H1 (cell line): ENCODE results near the gene SLC44A1. TPM values are rescaled to one million over a fixed set of nuclear protein-coding genes. Genes with fewer than 3 reads are reported as not detected.

ENCODE experiments used
- CTCF ChIA-PET: fragments of 300-600 bp; sonication (Branson Sonifier 250); formaldehyde crosslinking; loops from one replicate; lab custom pipeline; 2021; ENCODE audit not compliant: partially characterized antibody; lab: Charles Lee
- POLR2A ChIA-PET: fragments of 300-600 bp; sonication (Branson Sonifier 250); formaldehyde crosslinking; loops from one replicate; lab custom pipeline; 2021; ENCODE audit warnings: inconsistent platforms; ENCODE audit not compliant: partially characterized antibody; lab: Charles Lee
- DNase-seq, 2 experiments: peaks; one replicate each; pipeline versions ENCODE4 v3.0.0 to v3.0.0-alpha.2; 2010 to 2022; ENCODE audit warnings: low spot score in 2 of 2, low read depth in 1 of 2, mixed read lengths in 1 of 2
- FAIRE-seq: peaks from 2 replicates; lab custom pipeline; 2011; peaks lifted over from hg19 to GRCh38; lab: Jason Lieb, UNC
- H2AFZ ChIP-seq: 2 replicates; pipeline ENCODE4 v1.8.1; 2012; ENCODE audit warnings: low read length, inconsistent platforms
- H2AK5ac ChIP-seq: 2 replicates; pipeline ENCODE4 v1.6.1; 2013; ENCODE audit warnings: low read depth, low read length
- H2BK120ac ChIP-seq: replicated peaks from 2 replicates; pipeline ENCODE3; 2013; ENCODE audit warnings: low read depth, low read length, inconsistent platforms
- H2BK12ac ChIP-seq: 2 replicates; pipeline ENCODE4 v1.6.1; 2013; ENCODE audit warnings: low read depth, low read length
- H2BK15ac ChIP-seq: 2 replicates; pipeline ENCODE4 v1.6.1; 2013; ENCODE audit warnings: low read length
- H2BK20ac ChIP-seq: 2 replicates; pipeline ENCODE4 v1.6.1; 2013; ENCODE audit warnings: low read length
- H2BK5ac ChIP-seq: 2 replicates; pipeline ENCODE4 v1.6.1; 2013; ENCODE audit warnings: low read depth, low read length
- H3K14ac ChIP-seq: 2 replicates; pipeline ENCODE4 v1.6.1; 2013; ENCODE audit warnings: inconsistent platforms; ENCODE audit not compliant: insufficient read length
- H3K18ac ChIP-seq: 2 replicates; pipeline ENCODE4 v1.6.1; 2013; ENCODE audit warnings: low read length; ENCODE audit errors: extremely low read depth
- H3K23ac ChIP-seq: 2 replicates; pipeline ENCODE4 v1.6.1; 2013; ENCODE audit warnings: inconsistent platforms; ENCODE audit not compliant: insufficient read length
- H3K23me2 ChIP-seq: 2 replicates; pipeline ENCODE4 v1.6.1; 2013; ENCODE audit warnings: low read depth, low read length
- H3K27ac ChIP-seq: 2 replicates; pipeline ENCODE4 v1.6.1; 2011; ENCODE audit warnings: low read depth, low read length, inconsistent platforms
- H3K27me3 ChIP-seq, 4 experiments: replicated peaks in 1 of 4; 1 replicate in 1 of 4; 2 replicates in 3 of 4; pipeline versions ENCODE4 v1.6.1 to v1.8.1; 2011 to 2013; ENCODE audit warnings: low read length in 3 of 4, mild to moderate bottlenecking in 3 of 4, inconsistent platforms in 2 of 4, mixed read lengths in 2 of 4, moderate library complexity in 1 of 4; ENCODE audit not compliant: control insufficient read depth in 3 of 4, insufficient read depth in 3 of 4; ENCODE audit errors: extremely low read depth in 1 of 4
- H3K36me3 ChIP-seq, 4 experiments: 2 replicates each; pipeline versions ENCODE4 v1.6.1 to v1.8.1; 2011 to 2013; ENCODE audit warnings: mild to moderate bottlenecking in 4 of 4, low read length in 3 of 4, moderate library complexity in 2 of 4, control low read depth in 1 of 4, inconsistent platforms in 1 of 4; ENCODE audit not compliant: insufficient read depth in 4 of 4, control insufficient read depth in 2 of 4
- H3K4ac ChIP-seq: replicated peaks from 2 replicates; pipeline ENCODE3; 2013; ENCODE audit warnings: low read length, low read depth, mixed read lengths, inconsistent platforms; ENCODE audit not compliant: insufficient read length
- H3K4me1 ChIP-seq, 4 experiments: replicated peaks in 1 of 4; 1 replicate in 1 of 4; 2 replicates in 3 of 4; pipeline versions ENCODE4 v1.6.1 to v1.8.1; 2011 to 2013; ENCODE audit warnings: low read length in 3 of 4, inconsistent platforms in 2 of 4, mixed read lengths in 1 of 4; ENCODE audit not compliant: insufficient read depth in 4 of 4, control insufficient read depth in 3 of 4
- H3K4me2 ChIP-seq, 2 experiments: 2 replicates each; pipeline versions ENCODE4 v1.6.1 to v1.8.1; 2011 to 2013; ENCODE audit warnings: low read depth in 2 of 2, low read length in 2 of 2, control low read depth in 1 of 2, inconsistent platforms in 1 of 2, mild to moderate bottlenecking in 1 of 2; ENCODE audit not compliant: insufficient read depth in 1 of 2
- H3K4me3 ChIP-seq, 4 experiments: fragments of 200-600, 300-600 bp in 1 of 4; sonication (generic), shearing (Covaris generic), sonication (Bioruptor Twin) in 1 of 4; 2 replicates each; pipeline versions ENCODE4 v1.5.1 to v1.8.1; 2011 to 2016; ENCODE audit warnings: low read length in 4 of 4, low read depth in 3 of 4, control low read depth in 2 of 4, inconsistent platforms in 2 of 4, mild to moderate bottlenecking in 2 of 4, mixed read lengths in 1 of 4, moderate library complexity in 1 of 4; ENCODE audit not compliant: insufficient read depth in 2 of 4; ENCODE audit errors: extremely low read depth in 1 of 4
- H3K56ac ChIP-seq: replicated peaks from 2 replicates; pipeline ENCODE3; 2013; ENCODE audit warnings: low read depth, mild to moderate bottlenecking, mixed read lengths, low read length, inconsistent platforms; ENCODE audit not compliant: insufficient read length
- H3K79me1 ChIP-seq: 2 replicates; pipeline ENCODE4 v1.6.1; 2013; ENCODE audit warnings: low read depth, low read length, control low read depth
- H3K79me2 ChIP-seq, 2 experiments: 2 replicates each; pipeline versions ENCODE4 v1.6.1 to v1.8.1; 2012 to 2013; ENCODE audit warnings: low read length in 2 of 2, mild to moderate bottlenecking in 2 of 2, inconsistent platforms in 1 of 2; ENCODE audit not compliant: insufficient read depth in 2 of 2, control insufficient read depth in 1 of 2
- H3K9ac ChIP-seq, 4 experiments: replicated peaks in 1 of 4; 1 replicate in 1 of 4; 2 replicates in 3 of 4; pipeline versions ENCODE4 v1.6.1 to v1.8.1; 2011 to 2013; ENCODE audit warnings: low read depth in 3 of 4, low read length in 3 of 4, control low read depth in 2 of 4, mild to moderate bottlenecking in 2 of 4, moderate library complexity in 2 of 4, inconsistent platforms in 1 of 4; ENCODE audit errors: extremely low read depth in 1 of 4
- H3K9me3 ChIP-seq, 2 experiments: 2 replicates each; pipeline versions ENCODE4 v1.6.1 to v1.8.1; 2012 to 2013; ENCODE audit warnings: mild to moderate bottlenecking in 2 of 2, moderate library complexity in 2 of 2, control low read depth in 1 of 2, inconsistent platforms in 1 of 2, low read depth in 1 of 2, low read length in 1 of 2, mixed read lengths in 1 of 2; ENCODE audit not compliant: insufficient read depth in 2 of 2
- H4K20me1 ChIP-seq, 2 experiments: replicated peaks in 1 of 2; 2 replicates each; pipeline versions ENCODE3 to v1.8.1; 2011 to 2013; ENCODE audit warnings: inconsistent platforms in 2 of 2, low read length in 2 of 2, mild to moderate bottlenecking in 1 of 2; ENCODE audit not compliant: insufficient read depth in 2 of 2, control insufficient read depth in 1 of 2
- H4K5ac ChIP-seq: 2 replicates; pipeline ENCODE4 v1.6.1; 2013; ENCODE audit warnings: low read length, low read depth, mixed read lengths, inconsistent platforms; ENCODE audit not compliant: insufficient read length
- H4K8ac ChIP-seq: 2 replicates; pipeline ENCODE4 v1.8.0; 2013; ENCODE audit warnings: mild to moderate bottlenecking, moderate library complexity, low read length, inconsistent platforms; ENCODE audit not compliant: insufficient read depth; ENCODE audit errors: extremely low read depth
- H4K91ac ChIP-seq: replicated peaks from 2 replicates; pipeline ENCODE3; 2013; ENCODE audit warnings: low read length, mixed read lengths, inconsistent platforms; ENCODE audit not compliant: insufficient read length
- BCL11A ChIP-seq, 2 experiments: IDR thresholded peaks; one replicate each; pipeline ENCODE4 v1.6.1; 2011; ENCODE audit warnings: low read depth in 2 of 2, low read length in 2 of 2, mild to moderate bottlenecking in 2 of 2
- CBX5 ChIP-seq: fragments of 300-800, 300-1000 bp; sonication (generic); IDR thresholded peaks from 2 replicates; pipeline ENCODE4 v1.7.1; 2016; ENCODE audit warnings: antibody characterized with exemption, low read length, low read depth
- EZH2 ChIP-seq: fragments of 200-600 bp; sonication (generic); IDR thresholded peaks from 2 replicates; pipeline ENCODE4 v1.7.1; 2012; ENCODE audit warnings: low read depth, mild to moderate bottlenecking, moderate library complexity, low read length, inconsistent platforms; ENCODE audit not compliant: severe bottlenecking
- HDAC6 ChIP-seq: IDR thresholded peaks from one replicate; pipeline ENCODE4 v1.7.1; 2012; ENCODE audit warnings: low read depth, mild to moderate bottlenecking, inconsistent platforms, low read length, moderate library complexity
- KDM4A ChIP-seq: IDR thresholded peaks from one replicate; pipeline ENCODE4 v1.7.1; 2012; ENCODE audit warnings: low read depth, mild to moderate bottlenecking, moderate library complexity, low read length, inconsistent platforms; ENCODE audit not compliant: severe bottlenecking
- KDM5A ChIP-seq: fragments of 200-600 bp; IDR thresholded peaks from 2 replicates; pipeline ENCODE4 v1.7.1; 2012; ENCODE audit warnings: mild to moderate bottlenecking, low read length, inconsistent platforms, mixed read lengths
- SIN3A ChIP-seq, 2 experiments: IDR thresholded peaks in 1 of 2; conservative IDR thresholded peaks in 1 of 2; 2 replicates each; pipeline ENCODE4 v1.6.1; 2011 to 2012; ENCODE audit warnings: low read length in 2 of 2, improper control_type of control experiment in 1 of 2, low read depth in 1 of 2, mild to moderate bottlenecking in 1 of 2
- SIRT6 ChIP-seq: IDR thresholded peaks from one replicate; pipeline ENCODE4 v1.7.1; 2012; ENCODE audit warnings: low read length, inconsistent platforms
- SUZ12 ChIP-seq: fragments of 200-600 bp; sonication (generic); IDR thresholded peaks from 2 replicates; pipeline ENCODE4 v1.6.1; 2012; ENCODE audit warnings: mild to moderate bottlenecking, inconsistent platforms, low read length, moderate library complexity, mixed read lengths
- YY1 ChIP-seq: IDR thresholded peaks from 2 replicates; pipeline ENCODE4 v1.6.1; 2011; ENCODE audit warnings: low read depth, mild to moderate bottlenecking, low read length
- WGBS, 2 experiments: shearing (Covaris generic) in 1 of 2; methylation state at CpG; one replicate each; pipeline versions ENCODE4 v1.1.6 to v1.1.7; 2013 to 2015; ENCODE audit warnings: low lambda C conversion rate in 2 of 2, mixed read lengths in 2 of 2, inconsistent platforms in 1 of 2, low coverage in 1 of 2, missing lambda C conversion rate in 1 of 2; ENCODE audit not compliant: insufficient replicate concordance in 2 of 2, insufficient coverage in 1 of 2, insufficient read length in 1 of 2; ENCODE audit errors: extremely low coverage in 1 of 2, missing lambda C conversion rate in 1 of 2; 5-methylcytosine and 5-hydroxymethylcytosine counted together
- polyA plus RNA-seq, 7 experiments: library from polyadenylated mRNA; depleted of rRNA in 3 of 7; stranded (reverse) in 5 of 7; unstranded in 2 of 7; fragments of >200 nt in 5 of 7; fragments of 200-250 nt in 2 of 7; gene quantifications; 1 replicate in 5 of 7; 2 replicates in 1 of 7; 4 replicates in 1 of 7; pipeline versions ENCODE4 v1.2.1 to v1.2.3, GENCODE V29; 2011 to 2013; ENCODE audit warnings: missing spikeins in 2 of 7, mixed read lengths in 2 of 7
- total RNA-seq: library from RNA; stranded (reverse); fragmentation: NEBNext Ultra II Directional; extraction: Animal tissue kit (Norgen Biotek cat#: 25700); gene quantifications from 2 replicates; pipeline ENCODE4 v1.2.1, GENCODE V29; 2021
- TF ChIP-seq, protein P1 (sequence below): IDR thresholded peaks from 2 replicates; pipeline ENCODE4 v1.6.1; 2012; ENCODE audit warnings: inconsistent platforms
- TF ChIP-seq, protein P2 (sequence below): IDR thresholded peaks from 2 replicates; pipeline ENCODE4 v1.6.1; 2011; ENCODE audit warnings: low read length, improper control_type of control experiment

Gene SLC44A1
- total and polyA plus RNA-seq, 2 of the 8 experiments (the other 6 are each of a cell fraction or from before 2014, with no cell fraction given) = 30.5 to 71.2 TPM

DNA sequence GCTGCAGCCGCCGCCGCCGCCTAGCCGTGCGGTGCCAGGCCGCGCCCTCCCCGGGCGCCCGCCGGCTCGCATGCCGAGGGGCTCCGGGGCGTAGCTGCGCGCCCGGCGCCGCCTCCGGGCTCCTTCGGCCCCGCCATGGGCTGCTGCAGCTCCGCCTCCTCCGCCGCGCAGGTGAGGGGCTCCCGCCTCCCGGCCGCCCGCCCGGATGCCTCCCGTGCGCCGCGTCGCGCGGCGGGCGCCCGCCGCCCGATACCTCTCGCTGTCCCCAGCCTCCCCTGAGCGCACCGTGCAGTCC, 230 bp downstream of the SLC44A1 start:
- H3K36me3 ChIP-seq = no peaks in the 10 kb centered on the region
- H3K9me3 ChIP-seq = no peaks in the 10 kb centered on the region
- no peak overlapping the region for H2BK12ac ChIP-seq
- peaks cover 5% of the 10 kb centered on the region; the same call in 1 of the 2 replicates for H3K23me2 ChIP-seq
- peaks cover 0 to 2% of the 10 kb centered on the region in 2 experiments for H4K20me1 ChIP-seq
- no peak overlapping the region for H2BK15ac ChIP-seq
- H4K8ac ChIP-seq = peak overlapping the region; percentile 77
- peak overlapping the region; percentile 89 for H3K27ac ChIP-seq
- 0 out of 2 replicates have a peak overlapping the region, but pooled peaks have one; percentile 60 for H2BK5ac ChIP-seq
- no peak overlapping the region for H2BK20ac ChIP-seq
- H3K4ac ChIP-seq = no peak overlapping the region
- ChIA-PET CTCF (interaction anchor here (0.6 to 3.0 kb wide), 25 partner anchors 9 to 391 kb away, joined by 3 to 17 read pairs (median 4); partner anchors contain the start of gene ABCA1), POLR2A (interaction anchor here (0.6 to 3.2 kb wide), 41 partner anchors 10 to 381 kb away, joined by 3 to 25 read pairs (median 3); partner anchors contain the start of gene ABCA1)
- no peak overlapping the region for H4K91ac ChIP-seq
- no peak overlapping the region for H3K18ac ChIP-seq
- DNase-seq (no peak), FAIRE-seq (no peak)
- no peak overlapping the region for H3K23ac ChIP-seq
- H3K27me3 ChIP-seq = no peaks in the 10 kb centered on the region
- H3K79me2 ChIP-seq = peaks cover 11 to 43% of the 10 kb centered on the region in 2 experiments; a peak in 3 of 4 replicates
- H3K4me1 ChIP-seq = peaks cover 0 to 33% (median 15%) of the 10 kb centered on the region in 4 experiments; a peak in 6 of 7 replicates
- H3K4me3 ChIP-seq = peak overlapping the region; percentile 70 to 84 (median 78)
- no peak overlapping the region for H2AFZ ChIP-seq
- WGBS, 2 experiments = no CpG with 5 or more reads among the region's 48 CpGs
- H3K79me1 ChIP-seq = no peaks in the 10 kb centered on the region
- H3K4me2 ChIP-seq = peak overlapping the region; percentile 63 to 72
- H3K14ac ChIP-seq = no peak overlapping the region
- H2BK120ac ChIP-seq = no peak overlapping the region
- H3K56ac ChIP-seq = peak overlapping the region; percentile 33
- H2AK5ac ChIP-seq = no peak overlapping the region
- H3K9ac ChIP-seq = peak overlapping the region; percentile 68 to 96 (median 74)
- peak overlapping the region; percentile 67 for H4K5ac ChIP-seq
- no peak for TF ChIP-seq SUZ12
- 0 out of 4 replicates have a peak, but pooled peaks of 1 of the 2 experiments have one; percentile 8 for TF ChIP-seq SIN3A (conservative IDR thresholded peaks at IDR 0.05 in 1 of 2, IDR thresholded peaks at IDR 0.05 in 1 of 2; ENCODE audit: low read depth in 1 of 2, low read length in 2 of 2)
- TF ChIP-seq CBX5 = no peak
- TF ChIP-seq KDM5A = no peak
- no peak for TF ChIP-seq HDAC6
- TF ChIP-seq EZH2 = no peak
- no peak for TF ChIP-seq YY1
- TF ChIP-seq KDM4A = peak; percentile 31
- TF ChIP-seq, protein P1, sequence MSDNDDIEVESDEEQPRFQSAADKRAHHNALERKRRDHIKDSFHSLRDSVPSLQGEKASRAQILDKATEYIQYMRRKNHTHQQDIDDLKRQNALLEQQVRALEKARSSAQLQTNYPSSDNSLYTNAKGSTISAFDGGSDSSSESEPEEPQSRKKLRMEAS = no peak
- no peak for TF ChIP-seq SIRT6
- TF ChIP-seq, protein P2, sequence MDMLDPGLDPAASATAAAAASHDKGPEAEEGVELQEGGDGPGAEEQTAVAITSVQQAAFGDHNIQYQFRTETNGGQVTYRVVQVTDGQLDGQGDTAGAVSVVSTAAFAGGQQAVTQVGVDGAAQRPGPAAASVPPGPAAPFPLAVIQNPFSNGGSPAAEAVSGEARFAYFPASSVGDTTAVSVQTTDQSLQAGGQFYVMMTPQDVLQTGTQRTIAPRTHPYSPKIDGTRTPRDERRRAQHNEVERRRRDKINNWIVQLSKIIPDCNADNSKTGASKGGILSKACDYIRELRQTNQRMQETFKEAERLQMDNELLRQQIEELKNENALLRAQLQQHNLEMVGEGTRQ = no peak
- TF ChIP-seq BCL11A (IDR thresholded peaks at IDR 0.05; ENCODE audit: low read depth in 2 of 2, low read length in 2 of 2) = no peak
